ENCODE measurements around the gene FAT4.

FAT4 gene, protein sequence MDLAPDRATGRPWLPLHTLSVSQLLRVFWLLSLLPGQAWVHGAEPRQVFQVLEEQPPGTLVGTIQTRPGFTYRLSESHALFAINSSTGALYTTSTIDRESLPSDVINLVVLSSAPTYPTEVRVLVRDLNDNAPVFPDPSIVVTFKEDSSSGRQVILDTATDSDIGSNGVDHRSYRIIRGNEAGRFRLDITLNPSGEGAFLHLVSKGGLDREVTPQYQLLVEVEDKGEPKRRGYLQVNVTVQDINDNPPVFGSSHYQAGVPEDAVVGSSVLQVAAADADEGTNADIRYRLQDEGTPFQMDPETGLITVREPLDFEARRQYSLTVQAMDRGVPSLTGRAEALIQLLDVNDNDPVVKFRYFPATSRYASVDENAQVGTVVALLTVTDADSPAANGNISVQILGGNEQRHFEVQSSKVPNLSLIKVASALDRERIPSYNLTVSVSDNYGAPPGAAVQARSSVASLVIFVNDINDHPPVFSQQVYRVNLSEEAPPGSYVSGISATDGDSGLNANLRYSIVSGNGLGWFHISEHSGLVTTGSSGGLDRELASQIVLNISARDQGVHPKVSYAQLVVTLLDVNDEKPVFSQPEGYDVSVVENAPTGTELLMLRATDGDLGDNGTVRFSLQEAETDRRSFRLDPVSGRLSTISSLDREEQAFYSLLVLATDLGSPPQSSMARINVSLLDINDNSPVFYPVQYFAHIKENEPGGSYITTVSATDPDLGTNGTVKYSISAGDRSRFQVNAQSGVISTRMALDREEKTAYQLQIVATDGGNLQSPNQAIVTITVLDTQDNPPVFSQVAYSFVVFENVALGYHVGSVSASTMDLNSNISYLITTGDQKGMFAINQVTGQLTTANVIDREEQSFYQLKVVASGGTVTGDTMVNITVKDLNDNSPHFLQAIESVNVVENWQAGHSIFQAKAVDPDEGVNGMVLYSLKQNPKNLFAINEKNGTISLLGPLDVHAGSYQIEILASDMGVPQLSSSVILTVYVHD (N-terminal part only)

DNA sequence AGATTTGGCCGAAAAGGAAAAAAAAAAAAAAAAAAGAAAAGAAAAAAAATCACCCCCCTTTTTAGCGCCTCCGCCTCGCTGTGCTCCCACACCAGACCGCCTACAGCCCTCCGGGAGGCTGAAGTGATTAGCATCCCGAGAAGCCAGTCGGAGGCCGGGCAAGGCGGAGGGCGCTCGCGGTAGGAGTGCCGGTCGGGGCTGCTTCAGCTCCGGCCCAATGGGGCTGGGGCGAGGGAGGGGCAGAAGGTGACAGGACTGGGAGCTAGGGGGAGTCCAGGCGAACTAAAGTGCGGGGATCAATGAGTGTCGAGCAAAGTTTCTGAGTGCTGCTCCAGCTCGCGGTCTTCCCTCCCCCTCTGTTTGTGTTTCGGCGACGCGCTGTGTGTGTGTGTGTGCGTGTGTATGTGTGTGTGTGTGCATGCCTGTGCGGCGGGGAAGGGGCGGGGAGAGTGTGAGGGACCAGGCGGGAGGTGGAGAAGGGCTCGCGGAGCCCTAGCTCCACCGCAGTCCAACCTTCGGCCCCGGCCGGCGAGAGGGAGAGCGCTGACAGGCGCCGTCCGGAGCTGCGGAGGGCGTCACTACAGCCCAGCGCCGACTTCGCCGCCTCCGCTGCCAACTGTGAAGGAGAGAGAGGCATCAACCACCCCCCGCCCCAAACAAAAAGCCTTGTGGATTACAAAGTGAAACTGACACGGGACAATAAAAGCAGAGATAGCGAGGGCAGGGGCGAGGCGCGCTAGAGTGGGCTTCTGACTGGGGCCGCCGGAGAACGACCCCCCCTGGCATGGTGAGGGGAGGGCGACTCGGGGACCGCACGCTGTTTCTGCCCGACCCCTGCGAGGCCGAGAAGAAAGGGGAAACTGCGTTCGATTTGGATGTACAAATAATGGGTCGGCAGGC, at the start of gene FAT4:
FAT4 (plus strand) TSS at position 280 of the 900 bp plus-strand sequence. CDS start 1,457 bp downstream, outside the sequence.
- H3K4me3 ChIP-seq (ENCODE audit: low read depth, low read length): peak within 1 kb of the TSS; percentile 94
- TF ChIP-seq, protein P1, sequence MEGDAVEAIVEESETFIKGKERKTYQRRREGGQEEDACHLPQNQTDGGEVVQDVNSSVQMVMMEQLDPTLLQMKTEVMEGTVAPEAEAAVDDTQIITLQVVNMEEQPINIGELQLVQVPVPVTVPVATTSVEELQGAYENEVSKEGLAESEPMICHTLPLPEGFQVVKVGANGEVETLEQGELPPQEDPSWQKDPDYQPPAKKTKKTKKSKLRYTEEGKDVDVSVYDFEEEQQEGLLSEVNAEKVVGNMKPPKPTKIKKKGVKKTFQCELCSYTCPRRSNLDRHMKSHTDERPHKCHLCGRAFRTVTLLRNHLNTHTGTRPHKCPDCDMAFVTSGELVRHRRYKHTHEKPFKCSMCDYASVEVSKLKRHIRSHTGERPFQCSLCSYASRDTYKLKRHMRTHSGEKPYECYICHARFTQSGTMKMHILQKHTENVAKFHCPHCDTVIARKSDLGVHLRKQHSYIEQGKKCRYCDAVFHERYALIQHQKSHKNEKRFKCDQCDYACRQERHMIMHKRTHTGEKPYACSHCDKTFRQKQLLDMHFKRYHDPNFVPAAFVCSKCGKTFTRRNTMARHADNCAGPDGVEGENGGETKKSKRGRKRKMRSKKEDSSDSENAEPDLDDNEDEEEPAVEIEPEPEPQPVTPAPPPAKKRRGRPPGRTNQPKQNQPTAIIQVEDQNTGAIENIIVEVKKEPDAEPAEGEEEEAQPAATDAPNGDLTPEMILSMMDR (conservative IDR thresholded peaks at IDR 0.05; ENCODE audit: low read depth, low read length): peak; percentile 40
- DNase-seq (ENCODE audit: low read depth): peak; percentile 100

DNA sequence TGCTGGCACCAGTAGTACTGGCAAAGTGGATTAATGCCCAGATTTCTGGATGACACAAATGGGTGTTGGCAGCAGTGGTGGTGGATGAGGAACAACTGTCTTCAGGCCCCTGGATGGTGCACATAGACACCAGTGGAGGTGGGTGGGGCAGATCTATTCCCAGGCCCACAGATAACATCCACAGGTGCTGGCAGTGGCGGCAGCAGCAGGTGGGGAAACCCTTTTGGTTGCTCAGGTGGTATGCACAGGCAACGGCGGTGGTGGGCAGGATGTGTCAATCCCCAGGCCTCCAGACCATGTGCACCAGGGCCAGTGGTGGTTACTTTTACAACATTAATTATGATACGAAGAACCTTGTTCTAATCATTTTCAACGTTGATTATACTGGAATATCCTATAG, 48.9 kb upstream of the FAT4 start:
- H3K4me3 ChIP-seq (ENCODE audit: low read depth, low read length): no peak overlapping the region
- no peak for DNase-seq (ENCODE audit: low read depth)
- TF ChIP-seq, protein P1 (conservative IDR thresholded peaks at IDR 0.05; ENCODE audit: low read depth, low read length): no peak

DNA sequence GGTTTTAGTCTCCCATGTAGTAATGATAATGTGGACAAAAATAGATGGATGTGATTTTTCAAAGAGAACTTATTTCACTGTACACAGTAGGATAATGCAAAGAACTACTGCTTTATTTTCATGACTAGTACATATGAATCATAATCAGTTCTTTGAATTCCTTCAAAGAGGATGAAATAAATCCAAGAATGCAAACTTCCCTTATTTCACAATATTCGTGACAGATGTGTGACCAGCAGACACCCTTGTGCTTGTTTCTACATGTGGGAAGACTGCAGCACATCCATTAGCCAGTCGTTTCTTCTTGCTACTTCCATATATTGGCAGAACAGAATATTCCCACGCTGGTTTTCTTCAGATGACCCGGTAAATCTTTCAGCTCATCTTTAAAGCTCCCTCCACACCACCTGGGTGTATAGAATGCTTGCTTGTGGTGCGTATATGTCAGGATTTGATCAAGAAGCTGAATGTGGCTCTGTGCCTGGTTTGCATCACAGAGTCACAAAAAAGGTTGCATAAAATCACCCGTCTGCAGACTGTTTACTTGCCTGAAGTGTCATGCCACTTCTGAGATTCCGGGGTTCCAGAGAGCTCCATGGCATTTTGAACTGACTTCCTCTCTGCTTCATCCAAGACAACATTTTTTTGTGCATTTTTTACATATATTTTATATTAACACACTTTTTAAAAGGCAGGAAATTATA, 47.7 kb upstream of the FAT4 start:
- TF ChIP-seq, protein P1 (conservative IDR thresholded peaks at IDR 0.05; ENCODE audit: low read depth, low read length): no peak
- peak; percentile 85 for DNase-seq (ENCODE audit: low read depth)

DNA sequence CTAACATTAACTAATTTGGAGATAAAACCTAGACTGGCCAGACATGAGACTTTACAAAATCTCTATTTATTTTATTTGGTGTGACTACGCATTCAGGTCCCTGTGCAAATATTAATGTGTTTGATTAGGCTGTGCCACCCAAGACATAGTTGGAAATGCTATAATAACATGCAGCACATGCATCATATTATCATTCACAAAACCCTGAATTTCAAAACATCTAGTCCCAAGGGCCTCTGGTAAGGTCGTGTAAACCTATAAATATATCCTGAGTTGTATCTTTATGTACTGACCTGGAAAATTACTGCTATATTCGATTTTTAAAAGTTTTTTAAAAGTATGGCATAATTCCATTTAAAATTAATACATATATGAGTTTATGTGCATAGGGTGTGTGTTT, 47.1 kb upstream of the FAT4 start:
- DNase-seq (ENCODE audit: low read depth): no peak
- H3K4me3 ChIP-seq (ENCODE audit: low read depth, low read length): no peak overlapping the region
- TF ChIP-seq, protein P1 (conservative IDR thresholded peaks at IDR 0.05; ENCODE audit: low read depth, low read length): no peak

More for the DNA sequence above, 47.7 kb upstream of the FAT4 start:
- no peak overlapping the region for H3K4me3 ChIP-seq (ENCODE audit: low read depth, low read length)

DNA sequence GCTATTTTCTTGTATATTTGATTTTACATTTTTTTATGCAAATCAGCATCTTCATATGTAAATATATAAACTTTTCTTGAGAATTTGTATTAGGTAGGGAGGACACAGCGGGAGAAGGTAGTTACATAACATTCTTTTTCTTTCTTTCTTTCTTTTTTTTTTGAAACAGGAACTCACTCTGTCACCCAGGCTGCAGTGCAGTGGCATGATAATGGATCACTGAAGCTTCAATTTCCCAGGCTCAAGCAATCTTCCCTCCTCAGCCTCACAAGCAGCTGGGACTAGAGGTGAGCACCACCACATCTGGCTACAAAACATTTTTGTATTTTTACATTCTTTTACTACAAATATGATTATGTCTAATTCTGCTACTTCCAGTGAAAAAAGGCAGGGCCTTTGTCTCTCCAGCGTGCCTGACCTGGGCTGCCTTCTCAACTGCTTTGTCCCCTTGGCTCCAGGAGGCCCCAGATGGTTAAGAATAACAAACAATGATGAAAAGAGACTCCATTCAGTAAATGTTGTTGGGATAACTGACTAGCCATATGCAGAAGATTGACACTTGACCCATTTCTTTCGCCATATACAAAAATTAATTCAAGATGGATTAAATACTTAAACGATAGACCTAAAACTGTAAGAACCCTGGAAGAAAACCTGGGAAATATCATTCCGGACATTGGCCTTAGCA, 46.5 kb upstream of the FAT4 start:
- H3K4me3 ChIP-seq (ENCODE audit: low read depth, low read length): no peak overlapping the region
- DNase-seq (ENCODE audit: low read depth): peak; percentile 21
- TF ChIP-seq, protein P1 (conservative IDR thresholded peaks at IDR 0.05; ENCODE audit: low read depth, low read length): no peak

Data from choroid plexus epithelial cell (primary cell).